GM23338 (cell line): Measurements from ENCODE around the gene CHRM4. TPM values are rescaled to one million over a fixed set of nuclear protein-coding genes. Genes with fewer than 3 reads are reported as not detected.

Experiments used
- ATAC-seq: fragments of 200-7000 bp; cut with Tn5 transposase; 3 replicates; pipeline ENCODE4 v1.9.1; 2020
- DNase-seq: peaks from one replicate; pipeline ENCODE4 v3.0.0-alpha.2; 2015; ENCODE audit warnings: low spot score
- H2AFZ ChIP-seq: fragments of 200-600 bp; sonication (generic); 2 replicates; pipeline ENCODE4 v1.8.0; 2016; ENCODE audit warnings: antibody characterized with exemption, mild to moderate bottlenecking, moderate library complexity
- H3F3A ChIP-seq: fragments of 200-600 bp; sonication (generic); replicated peaks from 2 replicates; pipeline ENCODE4 v1.8.0; 2017; ENCODE audit warnings: antibody characterized with exemption, mixed run types, low read depth
- H3K27ac ChIP-seq: fragments of 200-600 bp; sonication (generic); 2 replicates; pipeline ENCODE4 v1.6.1; 2016; ENCODE audit warnings: low read depth
- H3K27me3 ChIP-seq: fragments of 200-600 bp; sonication (generic); 2 replicates; pipeline ENCODE4 v1.8.0; 2016; ENCODE audit warnings: mild to moderate bottlenecking, mixed run types, moderate library complexity; ENCODE audit not compliant: insufficient read depth
- H3K36me3 ChIP-seq: fragments of 200-600 bp; sonication (generic); 2 replicates; pipeline ENCODE4 v1.8.0; 2016; ENCODE audit warnings: mild to moderate bottlenecking; ENCODE audit not compliant: insufficient read depth
- H3K4me1 ChIP-seq: fragments of 200-600 bp; sonication (generic); 2 replicates; pipeline ENCODE4 v1.8.0; 2016; ENCODE audit warnings: mild to moderate bottlenecking, moderate library complexity; ENCODE audit not compliant: insufficient read depth
- H3K4me2 ChIP-seq: fragments of 200-600 bp; sonication (generic); 2 replicates; pipeline ENCODE4 v1.7.1; 2017; ENCODE audit warnings: mixed run types
- H3K4me3 ChIP-seq: fragments of 200-600 bp; sonication (generic); 2 replicates; pipeline ENCODE4 v1.6.1; 2016; ENCODE audit warnings: mixed run types
- H3K79me2 ChIP-seq: fragments of 200-600 bp; sonication (generic); replicated peaks from 2 replicates; pipeline ENCODE4 v1.8.0; 2017; ENCODE audit warnings: mild to moderate bottlenecking; ENCODE audit not compliant: insufficient read depth
- H3K9me2 ChIP-seq: fragments of 200-600 bp; sonication (generic); 2 replicates; pipeline ENCODE4 v1.8.0; 2017; ENCODE audit not compliant: insufficient read depth
- H4K20me1 ChIP-seq: fragments of 200-600 bp; sonication (generic); replicated peaks from 2 replicates; pipeline ENCODE4 v1.8.0; 2017; ENCODE audit warnings: mild to moderate bottlenecking; ENCODE audit not compliant: insufficient read depth
- H3K27ac Mint-ChIP-seq: 2 replicates; pipeline ENCODE4 v1.8.0; 2020; ENCODE audit warnings: inconsistent platforms, mild to moderate bottlenecking, moderate library complexity, mixed read lengths
- H3K27me3 Mint-ChIP-seq: 3 replicates; pipeline ENCODE4 v1.8.0; 2022; ENCODE audit warnings: low read depth, mild to moderate bottlenecking, moderate library complexity, mixed read lengths, inconsistent platforms; ENCODE audit not compliant: insufficient read depth, poor library complexity
- H3K36me3 Mint-ChIP-seq: 3 replicates; pipeline ENCODE4 v1.8.0; 2021; ENCODE audit warnings: low read depth, mild to moderate bottlenecking, inconsistent platforms, moderate library complexity, mixed read lengths
- H3K4me1 Mint-ChIP-seq: 3 replicates; pipeline ENCODE4 v1.8.0; 2020; ENCODE audit warnings: mild to moderate bottlenecking, inconsistent platforms, mixed read lengths
- H3K4me3 Mint-ChIP-seq: 3 replicates; pipeline ENCODE4 v1.8.0; 2021; ENCODE audit warnings: moderate library complexity, mild to moderate bottlenecking, inconsistent platforms, mixed read lengths
- H3K9me3 Mint-ChIP-seq: 3 replicates; pipeline ENCODE4 v1.8.0; 2020; ENCODE audit warnings: moderate library complexity, mild to moderate bottlenecking, inconsistent platforms, mixed read lengths
- EZH2 ChIP-seq: fragments of 200-600 bp; sonication (generic); IDR thresholded peaks from one replicate; pipeline ENCODE4 v1.8.0; 2017; ENCODE audit warnings: antibody characterized with exemption, mild to moderate bottlenecking, low read depth; ENCODE audit not compliant: unreplicated experiment
- EZH2phosphoT487 ChIP-seq: fragments of 200-600 bp; sonication (generic); IDR thresholded peaks from one replicate; pipeline ENCODE4 v1.8.1; 2018; ENCODE audit warnings: antibody characterized with exemption; ENCODE audit not compliant: unreplicated experiment
- NANOG ChIP-seq: IDR thresholded peaks from 2 replicates; pipeline ENCODE4 v1.6.1; 2016; ENCODE audit warnings: antibody characterized with exemption, borderline replicate concordance
- POLR2AphosphoS5 ChIP-seq: IDR thresholded peaks from 2 replicates; pipeline ENCODE4 v1.6.1; 2016; ENCODE audit warnings: antibody characterized with exemption, low read depth
- STAT1 ChIP-seq: IDR thresholded peaks from one replicate; pipeline ENCODE4 v1.6.1; 2016; ENCODE audit warnings: antibody characterized with exemption; ENCODE audit not compliant: unreplicated experiment
- ZNF114 ChIP-seq: fragments of 250-450 bp; sonication (Bioruptor Pico); IDR thresholded peaks from 2 replicates; pipeline ENCODE4 v1.5.0; 2020; ENCODE audit warnings: mild to moderate bottlenecking, moderate library complexity
- ZNF331 ChIP-seq: fragments of 250-450 bp; sonication (Bioruptor Pico); IDR thresholded peaks from 2 replicates; pipeline ENCODE4 v1.5.0; 2020; ENCODE audit warnings: low read depth, mild to moderate bottlenecking, moderate library complexity
- polyA plus RNA-seq: library from polyadenylated mRNA; unstranded; fragments of >200 nt; fragmentation: Nextera tagmentation; extraction: Ambion mirVana; gene quantifications from 2 replicates; pipeline ENCODE4 v1.2.1, GENCODE V29; 2016
- total RNA-seq: library from RNA; depleted of rRNA; stranded (reverse); fragments of >200 nt; shearing (Covaris generic); gene quantifications from 2 replicates; pipeline ENCODE4 v1.2.3, GENCODE V29; 2014
- TF ChIP-seq, protein P1 (sequence below): IDR thresholded peaks from one replicate; pipeline ENCODE4 v1.6.1; 2018; ENCODE audit warnings: antibody characterized with exemption; ENCODE audit not compliant: unreplicated experiment
- TF ChIP-seq, protein P2 (sequence below): IDR thresholded peaks from 2 replicates; pipeline ENCODE4 v1.6.1; 2016; ENCODE audit warnings: antibody characterized with exemption
- TF ChIP-seq, protein P3 (sequence below): fragments of 250-450 bp; sonication (Bioruptor Pico); IDR thresholded peaks from 2 replicates; pipeline ENCODE4 v1.5.0; 2020; ENCODE audit warnings: mild to moderate bottlenecking, moderate library complexity

CHRM4 gene
- total and polyA plus RNA-seq, 2 experiments from 2014 or later, result 0.97 TPM; not detected in 1

DNA sequence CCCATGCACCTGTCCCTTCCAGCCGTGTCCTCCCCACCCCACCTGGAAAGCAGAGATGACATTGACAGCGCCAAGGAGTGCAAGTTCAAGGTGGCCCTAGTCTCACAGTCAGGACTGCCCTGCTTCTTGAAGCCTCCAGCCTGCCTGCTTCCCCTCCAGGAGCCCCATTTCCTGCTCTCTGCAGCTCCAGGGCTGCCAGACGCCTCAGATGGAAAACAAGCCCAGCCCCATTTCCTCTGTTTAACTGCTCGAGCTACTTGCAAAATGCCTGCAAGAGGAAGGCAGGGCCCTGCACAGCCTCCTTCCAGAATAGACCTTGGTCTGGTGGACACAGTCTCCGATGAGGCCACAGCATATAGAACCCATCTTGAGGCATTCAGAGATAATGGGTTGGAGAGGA, 49.3 kb downstream of the CHRM4 start (continued):
- TF ChIP-seq, protein P1, sequence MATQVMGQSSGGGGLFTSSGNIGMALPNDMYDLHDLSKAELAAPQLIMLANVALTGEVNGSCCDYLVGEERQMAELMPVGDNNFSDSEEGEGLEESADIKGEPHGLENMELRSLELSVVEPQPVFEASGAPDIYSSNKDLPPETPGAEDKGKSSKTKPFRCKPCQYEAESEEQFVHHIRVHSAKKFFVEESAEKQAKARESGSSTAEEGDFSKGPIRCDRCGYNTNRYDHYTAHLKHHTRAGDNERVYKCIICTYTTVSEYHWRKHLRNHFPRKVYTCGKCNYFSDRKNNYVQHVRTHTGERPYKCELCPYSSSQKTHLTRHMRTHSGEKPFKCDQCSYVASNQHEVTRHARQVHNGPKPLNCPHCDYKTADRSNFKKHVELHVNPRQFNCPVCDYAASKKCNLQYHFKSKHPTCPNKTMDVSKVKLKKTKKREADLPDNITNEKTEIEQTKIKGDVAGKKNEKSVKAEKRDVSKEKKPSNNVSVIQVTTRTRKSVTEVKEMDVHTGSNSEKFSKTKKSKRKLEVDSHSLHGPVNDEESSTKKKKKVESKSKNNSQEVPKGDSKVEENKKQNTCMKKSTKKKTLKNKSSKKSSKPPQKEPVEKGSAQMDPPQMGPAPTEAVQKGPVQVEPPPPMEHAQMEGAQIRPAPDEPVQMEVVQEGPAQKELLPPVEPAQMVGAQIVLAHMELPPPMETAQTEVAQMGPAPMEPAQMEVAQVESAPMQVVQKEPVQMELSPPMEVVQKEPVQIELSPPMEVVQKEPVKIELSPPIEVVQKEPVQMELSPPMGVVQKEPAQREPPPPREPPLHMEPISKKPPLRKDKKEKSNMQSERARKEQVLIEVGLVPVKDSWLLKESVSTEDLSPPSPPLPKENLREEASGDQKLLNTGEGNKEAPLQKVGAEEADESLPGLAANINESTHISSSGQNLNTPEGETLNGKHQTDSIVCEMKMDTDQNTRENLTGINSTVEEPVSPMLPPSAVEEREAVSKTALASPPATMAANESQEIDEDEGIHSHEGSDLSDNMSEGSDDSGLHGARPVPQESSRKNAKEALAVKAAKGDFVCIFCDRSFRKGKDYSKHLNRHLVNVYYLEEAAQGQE, result no peak
- TF ChIP-seq NANOG (no peak), ZNF331 (no peak), STAT1 (no peak), ZNF114 (CRISPR knock-in tag) (no peak), EZH2phosphoT487 (no peak), POLR2AphosphoS5 (no peak), EZH2 (no peak)
- TF ChIP-seq, protein P2, sequence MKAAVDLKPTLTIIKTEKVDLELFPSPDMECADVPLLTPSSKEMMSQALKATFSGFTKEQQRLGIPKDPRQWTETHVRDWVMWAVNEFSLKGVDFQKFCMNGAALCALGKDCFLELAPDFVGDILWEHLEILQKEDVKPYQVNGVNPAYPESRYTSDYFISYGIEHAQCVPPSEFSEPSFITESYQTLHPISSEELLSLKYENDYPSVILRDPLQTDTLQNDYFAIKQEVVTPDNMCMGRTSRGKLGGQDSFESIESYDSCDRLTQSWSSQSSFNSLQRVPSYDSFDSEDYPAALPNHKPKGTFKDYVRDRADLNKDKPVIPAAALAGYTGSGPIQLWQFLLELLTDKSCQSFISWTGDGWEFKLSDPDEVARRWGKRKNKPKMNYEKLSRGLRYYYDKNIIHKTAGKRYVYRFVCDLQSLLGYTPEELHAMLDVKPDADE, result no peak

DNA sequence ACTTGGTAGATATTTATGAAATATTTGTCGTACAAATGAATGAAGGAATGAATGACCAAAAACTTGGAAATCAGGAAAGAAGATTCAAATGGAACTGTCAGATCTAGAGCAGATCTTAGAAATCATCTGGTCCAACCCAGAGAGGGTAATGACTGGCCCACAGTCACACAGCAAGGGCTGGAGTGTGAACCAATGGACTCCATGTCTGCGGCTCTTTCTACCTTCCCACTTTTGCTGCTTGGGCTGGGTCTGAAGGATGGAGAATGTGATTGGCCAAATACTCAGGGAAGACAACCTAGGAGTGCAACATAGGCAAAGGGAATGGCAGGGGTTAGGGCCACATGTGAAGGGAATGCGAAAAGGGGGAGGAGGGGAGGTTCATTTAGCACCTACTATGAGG, 50.1 kb downstream of the CHRM4 start:
- no peaks in the 10 kb centered on the region for H3K36me3 ChIP-seq
- no peaks in the 10 kb centered on the region for H3K79me2 ChIP-seq
- DNase-seq (no peak), ATAC-seq (no peak)
- Mint-ChIP-seq H3K27ac (peak overlapping the region; percentile 32; the same call in 1 of the 2 replicates), H3K4me1 (peaks cover 91% of the 10 kb centered on the region), H3K27me3 (peaks cover 29% of the 10 kb centered on the region), H3K36me3 (no peaks in the 10 kb centered on the region; the same call in 2 of the 3 replicates), H3K9me3 (no peaks in the 10 kb centered on the region; the same call in 2 of the 3 replicates), H3K4me3 (no peak overlapping the region; the same call in 2 of the 3 replicates)
- H4K20me1 ChIP-seq, result no peaks in the 10 kb centered on the region
- no peak overlapping the region for H3K4me3 ChIP-seq
- peaks cover 93% of the 10 kb centered on the region for H3K4me1 ChIP-seq
- H3K27ac ChIP-seq, result peak overlapping the region; percentile 84; the same call in 1 of the 2 replicates
- H3K4me2 ChIP-seq, result peak overlapping the region; percentile 76; the same call in 1 of the 2 replicates
- 0 out of 2 replicates have a peak overlapping the region, but pooled peaks have one; percentile 45 for H2AFZ ChIP-seq
- no peaks in the 10 kb centered on the region for H3K9me2 ChIP-seq
- peaks cover 27% of the 10 kb centered on the region for H3F3A ChIP-seq
- peaks cover 2% of the 10 kb centered on the region; the same call in 1 of the 2 replicates for H3K27me3 ChIP-seq
- TF ChIP-seq EZH2phosphoT487, result no peak
- TF ChIP-seq, protein P3, sequence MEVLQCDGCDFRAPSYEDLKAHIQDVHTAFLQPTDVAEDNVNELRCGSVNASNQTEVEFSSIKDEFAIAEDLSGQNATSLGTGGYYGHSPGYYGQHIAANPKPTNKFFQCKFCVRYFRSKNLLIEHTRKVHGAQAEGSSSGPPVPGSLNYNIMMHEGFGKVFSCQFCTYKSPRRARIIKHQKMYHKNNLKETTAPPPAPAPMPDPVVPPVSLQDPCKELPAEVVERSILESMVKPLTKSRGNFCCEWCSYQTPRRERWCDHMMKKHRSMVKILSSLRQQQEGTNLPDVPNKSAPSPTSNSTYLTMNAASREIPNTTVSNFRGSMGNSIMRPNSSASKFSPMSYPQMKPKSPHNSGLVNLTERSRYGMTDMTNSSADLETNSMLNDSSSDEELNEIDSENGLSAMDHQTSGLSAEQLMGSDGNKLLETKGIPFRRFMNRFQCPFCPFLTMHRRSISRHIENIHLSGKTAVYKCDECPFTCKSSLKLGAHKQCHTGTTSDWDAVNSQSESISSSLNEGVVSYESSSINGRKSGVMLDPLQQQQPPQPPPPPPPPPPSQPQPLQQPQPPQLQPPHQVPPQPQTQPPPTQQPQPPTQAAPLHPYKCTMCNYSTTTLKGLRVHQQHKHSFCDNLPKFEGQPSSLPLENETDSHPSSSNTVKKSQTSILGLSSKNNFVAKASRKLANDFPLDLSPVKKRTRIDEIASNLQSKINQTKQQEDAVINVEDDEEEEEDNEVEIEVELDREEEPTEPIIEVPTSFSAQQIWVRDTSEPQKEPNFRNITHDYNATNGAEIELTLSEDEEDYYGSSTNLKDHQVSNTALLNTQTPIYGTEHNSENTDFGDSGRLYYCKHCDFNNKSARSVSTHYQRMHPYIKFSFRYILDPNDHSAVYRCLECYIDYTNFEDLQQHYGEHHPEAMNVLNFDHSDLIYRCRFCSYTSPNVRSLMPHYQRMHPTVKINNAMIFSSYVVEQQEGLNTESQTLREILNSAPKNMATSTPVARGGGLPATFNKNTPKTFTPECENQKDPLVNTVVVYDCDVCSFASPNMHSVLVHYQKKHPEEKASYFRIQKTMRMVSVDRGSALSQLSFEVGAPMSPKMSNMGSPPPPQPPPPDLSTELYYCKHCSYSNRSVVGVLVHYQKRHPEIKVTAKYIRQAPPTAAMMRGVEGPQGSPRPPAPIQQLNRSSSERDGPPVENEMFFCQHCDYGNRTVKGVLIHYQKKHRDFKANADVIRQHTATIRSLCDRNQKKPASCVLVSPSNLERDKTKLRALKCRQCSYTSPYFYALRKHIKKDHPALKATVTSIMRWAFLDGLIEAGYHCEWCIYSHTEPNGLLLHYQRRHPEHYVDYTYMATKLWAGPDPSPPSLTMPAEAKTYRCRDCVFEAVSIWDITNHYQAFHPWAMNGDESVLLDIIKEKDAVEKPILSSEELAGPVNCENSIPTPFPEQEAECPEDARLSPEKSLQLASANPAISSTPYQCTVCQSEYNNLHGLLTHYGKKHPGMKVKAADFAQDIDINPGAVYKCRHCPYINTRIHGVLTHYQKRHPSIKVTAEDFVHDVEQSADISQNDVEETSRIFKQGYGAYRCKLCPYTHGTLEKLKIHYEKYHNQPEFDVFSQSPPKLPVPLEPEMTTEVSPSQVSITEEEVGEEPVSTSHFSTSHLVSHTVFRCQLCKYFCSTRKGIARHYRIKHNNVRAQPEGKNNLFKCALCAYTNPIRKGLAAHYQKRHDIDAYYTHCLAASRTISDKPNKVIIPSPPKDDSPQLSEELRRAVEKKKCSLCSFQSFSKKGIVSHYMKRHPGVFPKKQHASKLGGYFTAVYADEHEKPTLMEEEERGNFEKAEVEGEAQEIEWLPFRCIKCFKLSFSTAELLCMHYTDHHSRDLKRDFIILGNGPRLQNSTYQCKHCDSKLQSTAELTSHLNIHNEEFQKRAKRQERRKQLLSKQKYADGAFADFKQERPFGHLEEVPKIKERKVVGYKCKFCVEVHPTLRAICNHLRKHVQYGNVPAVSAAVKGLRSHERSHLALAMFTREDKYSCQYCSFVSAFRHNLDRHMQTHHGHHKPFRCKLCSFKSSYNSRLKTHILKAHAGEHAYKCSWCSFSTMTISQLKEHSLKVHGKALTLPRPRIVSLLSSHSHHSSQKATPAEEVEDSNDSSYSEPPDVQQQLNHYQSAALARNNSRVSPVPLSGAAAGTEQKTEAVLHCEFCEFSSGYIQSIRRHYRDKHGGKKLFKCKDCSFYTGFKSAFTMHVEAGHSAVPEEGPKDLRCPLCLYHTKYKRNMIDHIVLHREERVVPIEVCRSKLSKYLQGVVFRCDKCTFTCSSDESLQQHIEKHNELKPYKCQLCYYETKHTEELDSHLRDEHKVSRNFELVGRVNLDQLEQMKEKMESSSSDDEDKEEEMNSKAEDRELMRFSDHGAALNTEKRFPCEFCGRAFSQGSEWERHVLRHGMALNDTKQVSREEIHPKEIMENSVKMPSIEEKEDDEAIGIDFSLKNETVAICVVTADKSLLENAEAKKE, result no peak
- TF ChIP-seq ZNF114 (CRISPR knock-in tag), result no peak
- TF ChIP-seq ZNF331, result no peak
- TF ChIP-seq, protein P1, result no peak
- no peak for TF ChIP-seq STAT1
- no peak for TF ChIP-seq EZH2
